H9 (cell line): ENCODE measurements around the gene GRAMD1B. TPM values are rescaled to one million over a fixed set of nuclear protein-coding genes. Genes with fewer than 3 reads are reported as not detected.
A peak's percentile ranks its signal among the peaks of the same experiment; 100 is the strongest.

Experiments used
- DNase-seq: peaks from one replicate; pipeline ENCODE4 v3.0.0-alpha.2; 2017
- H2AFZ ChIP-seq: one replicate; pipeline ENCODE4 v1.6.1; 2013; ENCODE audit warnings: mild to moderate bottlenecking, low read length, control low read depth, moderate library complexity
- H2AK5ac ChIP-seq: 2 replicates; pipeline ENCODE4 v1.6.1; 2013; ENCODE audit warnings: low read length, control low read depth, mixed read lengths; ENCODE audit not compliant: insufficient read length
- H2BK120ac ChIP-seq: one replicate; pipeline ENCODE4 v1.6.1; 2013; ENCODE audit warnings: low read depth, mild to moderate bottlenecking, low read length, control low read depth, inconsistent platforms; ENCODE audit not compliant: poor library complexity, severe bottlenecking
- H2BK12ac ChIP-seq: 2 replicates; pipeline ENCODE4 v1.6.1; 2013; ENCODE audit warnings: low read length, control low read depth, mixed read lengths, low read depth; ENCODE audit not compliant: insufficient read length
- H2BK15ac ChIP-seq: 2 replicates; pipeline ENCODE4 v1.6.1; 2013; ENCODE audit warnings: low read depth, low read length, control low read depth
- H2BK20ac ChIP-seq: one replicate; pipeline ENCODE4 v1.6.1; 2013; ENCODE audit warnings: low read depth, mild to moderate bottlenecking, low read length, control low read depth, inconsistent platforms; ENCODE audit not compliant: poor library complexity, severe bottlenecking
- H2BK5ac ChIP-seq: 2 replicates; pipeline ENCODE4 v1.6.1; 2013; ENCODE audit warnings: low read length, control low read depth, mixed read lengths; ENCODE audit not compliant: insufficient read length
- H3K14ac ChIP-seq: 2 replicates; pipeline ENCODE4 v1.6.1; 2013; ENCODE audit warnings: low read length, control low read depth; ENCODE audit not compliant: insufficient read depth
- H3K18ac ChIP-seq: 2 replicates; pipeline ENCODE4 v1.6.1; 2013; ENCODE audit warnings: low read depth, mild to moderate bottlenecking, mixed read lengths, low read length, control low read depth; ENCODE audit not compliant: insufficient read length
- H3K23ac ChIP-seq: 2 replicates; pipeline ENCODE4 v1.6.1; 2013; ENCODE audit warnings: low read length, control low read depth, mixed read lengths, low read depth; ENCODE audit not compliant: insufficient read length
- H3K23me2 ChIP-seq: 2 replicates; pipeline ENCODE4 v1.6.1; 2013; ENCODE audit warnings: low read depth, mild to moderate bottlenecking, mixed read lengths, low read length, control low read depth; ENCODE audit not compliant: insufficient read length, poor library complexity, severe bottlenecking
- H3K27ac ChIP-seq: 2 replicates; pipeline ENCODE4 v1.5.1; 2013; ENCODE audit warnings: low read length, control low read depth, mixed read lengths, low read depth; ENCODE audit not compliant: insufficient read length
- H3K27me3 ChIP-seq: 2 replicates; pipeline ENCODE4 v1.6.1; 2013; ENCODE audit warnings: low read length, control low read depth, inconsistent platforms; ENCODE audit not compliant: insufficient read depth
- H3K4ac ChIP-seq: 2 replicates; pipeline ENCODE4 v1.6.1; 2013; ENCODE audit warnings: low read depth, mild to moderate bottlenecking, control low read depth, inconsistent platforms, low read length, moderate library complexity
- H3K4me1 ChIP-seq: 2 replicates; pipeline ENCODE4 v1.6.1; 2013; ENCODE audit warnings: low read length, control low read depth, inconsistent platforms; ENCODE audit not compliant: insufficient read depth
- H3K4me2 ChIP-seq: 2 replicates; pipeline ENCODE4 v1.6.1; 2013; ENCODE audit warnings: low read length, control low read depth, mixed read lengths; ENCODE audit not compliant: insufficient read length, insufficient read depth
- H3K56ac ChIP-seq: 2 replicates; pipeline ENCODE4 v1.6.1; 2013; ENCODE audit warnings: low read depth, mild to moderate bottlenecking, mixed read lengths, low read length, control low read depth; ENCODE audit not compliant: insufficient read length
- H3K79me1 ChIP-seq: 2 replicates; pipeline ENCODE4 v1.6.1; 2013; ENCODE audit warnings: low read depth, mild to moderate bottlenecking, moderate library complexity, low read length, control low read depth, inconsistent platforms; ENCODE audit not compliant: insufficient read depth, poor library complexity, severe bottlenecking
- H3K79me2 ChIP-seq: 2 replicates; pipeline ENCODE4 v1.6.1; 2013; ENCODE audit warnings: low read length, control low read depth, inconsistent platforms; ENCODE audit not compliant: insufficient read depth
- H3K9ac ChIP-seq: 2 replicates; pipeline ENCODE4 v1.6.1; 2013; ENCODE audit warnings: low read length, control low read depth, mixed read lengths; ENCODE audit not compliant: insufficient read length; ENCODE audit errors: extremely low read depth
- H3K9me3 ChIP-seq: one replicate; pipeline ENCODE4 v1.6.1; 2013; ENCODE audit warnings: low read depth, low read length, inconsistent platforms; ENCODE audit not compliant: control insufficient read depth
- H3T11ph ChIP-seq: one replicate; pipeline ENCODE4 v1.6.1; 2013; ENCODE audit warnings: mild to moderate bottlenecking, low read length, control low read depth, inconsistent platforms
- H4K20me1 ChIP-seq: one replicate; pipeline ENCODE4 v1.6.1; 2013; ENCODE audit not compliant: control insufficient read depth, insufficient read length, insufficient read depth
- H4K5ac ChIP-seq: 2 replicates; pipeline ENCODE4 v1.6.1; 2013; ENCODE audit warnings: low read depth, mild to moderate bottlenecking, mixed read lengths, low read length, control low read depth; ENCODE audit not compliant: insufficient read length
- H4K8ac ChIP-seq: replicated peaks from 2 replicates; pipeline ENCODE4 v1.6.1; 2013; ENCODE audit warnings: low read length, control low read depth, mixed read lengths, low read depth; ENCODE audit not compliant: insufficient read length
- H4K91ac ChIP-seq: 2 replicates; pipeline ENCODE4 v1.6.1; 2013; ENCODE audit warnings: low read depth, mild to moderate bottlenecking, moderate library complexity, mixed read lengths, low read length, control low read depth; ENCODE audit not compliant: insufficient read length
- H3K27ac Mint-ChIP-seq, 3 experiments: 2 replicates in 2 of 3; 3 replicates in 1 of 3; pipeline ENCODE4 v1.8.0; 2020 to 2021; ENCODE audit warnings: mixed read lengths in 3 of 3, mild to moderate bottlenecking in 1 of 3, moderate library complexity in 1 of 3
- H3K27me3 Mint-ChIP-seq: 2 replicates; pipeline ENCODE4 v1.8.0; 2021; ENCODE audit warnings: low read depth, mild to moderate bottlenecking, moderate library complexity, mixed read lengths
- H3K36me3 Mint-ChIP-seq, 3 experiments: 2 replicates in 2 of 3; 3 replicates in 1 of 3; pipeline ENCODE4 v1.8.0; 2020 to 2021; ENCODE audit warnings: low read depth in 3 of 3, mixed read lengths in 3 of 3; ENCODE audit not compliant: insufficient read depth in 1 of 3
- H3K4me1 Mint-ChIP-seq, 2 experiments: 2 replicates each; pipeline ENCODE4 v1.8.0; 2020; ENCODE audit warnings: mixed read lengths in 2 of 2
- H3K4me3 Mint-ChIP-seq, 2 experiments: 2 replicates in 1 of 2; 3 replicates in 1 of 2; pipeline ENCODE4 v1.8.0; 2020 to 2021; ENCODE audit warnings: mild to moderate bottlenecking in 2 of 2, mixed read lengths in 2 of 2, moderate library complexity in 1 of 2
- H3K9me3 Mint-ChIP-seq, 2 experiments: 2 replicates in 1 of 2; 3 replicates in 1 of 2; pipeline ENCODE4 v1.8.0; 2020; ENCODE audit warnings: mild to moderate bottlenecking in 2 of 2, mixed read lengths in 2 of 2, moderate library complexity in 1 of 2
- CTCF ChIP-seq: fragments of 200-600 bp; sonication (generic); conservative IDR thresholded peaks from 3 replicates; pipeline ENCODE4 v1.8.0; 2021; ENCODE audit warnings: antibody characterized with exemption, mild to moderate bottlenecking
- WGBS: extraction: QIAGEN DNeasy Blood & Tissue Kit; methylation state at CpG from one replicate; pipeline ENCODE4 v1.1.7; 2013; ENCODE audit warnings: missing lambda C conversion rate, low lambda C conversion rate, mixed read lengths; ENCODE audit not compliant: insufficient read length; ENCODE audit errors: extremely low coverage; 5-methylcytosine and 5-hydroxymethylcytosine counted together
- total RNA-seq: library from RNA; stranded (reverse); gene quantifications from 2 replicates; pipeline ENCODE4 v1.2.1, GENCODE V29; 2021

GRAMD1B gene
- total RNA-seq, 1 experiment from 2014 or later: 25.9 TPM

GRCh38 chr11:123518496-123519054, 88.5 kb downstream of the GRAMD1B start:
- Histone ChIP-seq H3K4me1 (peaks cover 14% of the 10 kb centered on the region; the same call in 1 of the 2 replicates), H3K14ac (no peak overlapping the region; the same call in 1 of the 2 replicates)
- no peak for DNase-seq

More at GRCh38 chr11:123518496-123519054, 88.5 kb downstream of the GRAMD1B start:
- H2AK5ac ChIP-seq: no peak overlapping the region
- no peak overlapping the region for H3T11ph ChIP-seq
- H3K23ac ChIP-seq: no peak overlapping the region
- no peak for TF ChIP-seq CTCF
- H3K79me1 ChIP-seq: no peaks in the 10 kb centered on the region
- H2AFZ ChIP-seq: no peak overlapping the region
- peak overlapping the region; percentile 5 for H2BK120ac ChIP-seq
- no peak overlapping the region for H3K56ac ChIP-seq
- no peak overlapping the region for H3K4me2 ChIP-seq
- H3K9ac ChIP-seq: no peak overlapping the region
- no peaks in the 10 kb centered on the region for H3K79me2 ChIP-seq
- no peaks in the 10 kb centered on the region for H3K9me3 ChIP-seq
- Mint-ChIP-seq H3K4me1 (peaks cover 35 to 39% of the 10 kb centered on the region in 2 experiments), H3K9me3 (no peaks in the 10 kb centered on the region), H3K27ac (peak overlapping the region in 2 of 3 experiments; percentile 68 to 81; a peak in 4 of 7 replicates), H3K4me3 (0 out of 5 replicates have a peak overlapping the region, but pooled peaks of 1 of the 2 experiments have one; percentile 9), H3K36me3 (peaks cover 0 to 4% (median 0%) of the 10 kb centered on the region in 3 experiments; a peak in 2 of 7 replicates), H3K27me3 (no peaks in the 10 kb centered on the region)
- no peak overlapping the region for H4K5ac ChIP-seq
- H2BK5ac ChIP-seq: no peak overlapping the region
- H3K18ac ChIP-seq: no peak overlapping the region
- no peaks in the 10 kb centered on the region for H4K20me1 ChIP-seq
- H4K8ac ChIP-seq: no peak overlapping the region
- no peak overlapping the region for H3K27ac ChIP-seq
- H2BK12ac ChIP-seq: no peak overlapping the region
- WGBS: no CpG with 5 or more reads among the region's 9 CpGs
- H3K27me3 ChIP-seq: no peaks in the 10 kb centered on the region
- no peak overlapping the region for H2BK20ac ChIP-seq
- H4K91ac ChIP-seq: no peak overlapping the region
- no peak overlapping the region for H2BK15ac ChIP-seq
- no peak overlapping the region for H3K4ac ChIP-seq
- H3K23me2 ChIP-seq: no peaks in the 10 kb centered on the region
